Fibroblast of lung (primary cell): ENCODE results near the gene DOC2B.

ENCODE experiments used
- EZH2 ChIP-seq: IDR thresholded peaks from 2 replicates; pipeline ENCODE4 v1.5.1; 2012; ENCODE audit warnings: low read length, control low read depth, mild to moderate bottlenecking; ENCODE audit errors: missing control alignments
- TF ChIP-seq, protein P1 (sequence below), 2 donors: IDR thresholded peaks in 1 of 2; conservative IDR thresholded peaks in 1 of 2; 1 replicate in 1 of 2; 2 replicates in 1 of 2; pipeline ENCODE4 v1.5.1; 2011 to 2012; ENCODE audit warnings: low read length in 2 of 2, control low read depth in 1 of 2, inconsistent platforms in 1 of 2, low read depth in 1 of 2, mild to moderate bottlenecking in 1 of 2

DNA sequence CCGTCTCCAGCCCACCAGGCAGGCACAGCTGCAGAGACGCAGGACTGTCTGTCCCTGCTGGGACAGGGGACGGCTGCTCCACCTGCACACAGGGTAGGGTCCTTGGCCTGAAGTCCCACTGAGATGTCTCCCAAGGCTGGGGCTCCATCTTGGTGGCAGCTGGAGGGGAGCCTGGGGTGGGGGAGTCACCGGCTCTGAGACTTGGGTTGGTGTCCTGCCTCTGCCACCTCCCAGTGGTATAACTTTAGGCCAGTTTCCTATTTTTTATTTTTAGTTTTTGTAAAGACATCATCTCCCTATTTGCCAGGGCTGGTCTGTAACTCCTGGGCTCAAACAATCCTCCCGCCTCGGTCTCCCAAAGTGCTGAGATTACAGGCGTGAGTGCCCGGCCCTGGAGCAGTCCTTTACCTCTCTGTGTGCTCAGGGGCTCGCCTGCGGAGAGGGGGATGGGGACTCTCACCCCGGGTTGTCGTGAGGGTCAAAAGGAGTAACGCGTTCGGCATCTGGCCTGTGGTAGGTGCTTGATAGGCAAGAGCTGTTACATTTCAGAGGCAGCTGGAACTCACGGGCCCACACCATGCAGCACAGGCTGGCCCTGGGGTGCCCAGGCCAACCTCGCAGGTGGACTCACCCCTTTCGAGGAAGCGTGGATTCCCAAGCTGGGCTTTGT lies 46.6 kb upstream of the DOC2B start:
- TF ChIP-seq EZH2, result no peak
- TF ChIP-seq, protein P1, sequence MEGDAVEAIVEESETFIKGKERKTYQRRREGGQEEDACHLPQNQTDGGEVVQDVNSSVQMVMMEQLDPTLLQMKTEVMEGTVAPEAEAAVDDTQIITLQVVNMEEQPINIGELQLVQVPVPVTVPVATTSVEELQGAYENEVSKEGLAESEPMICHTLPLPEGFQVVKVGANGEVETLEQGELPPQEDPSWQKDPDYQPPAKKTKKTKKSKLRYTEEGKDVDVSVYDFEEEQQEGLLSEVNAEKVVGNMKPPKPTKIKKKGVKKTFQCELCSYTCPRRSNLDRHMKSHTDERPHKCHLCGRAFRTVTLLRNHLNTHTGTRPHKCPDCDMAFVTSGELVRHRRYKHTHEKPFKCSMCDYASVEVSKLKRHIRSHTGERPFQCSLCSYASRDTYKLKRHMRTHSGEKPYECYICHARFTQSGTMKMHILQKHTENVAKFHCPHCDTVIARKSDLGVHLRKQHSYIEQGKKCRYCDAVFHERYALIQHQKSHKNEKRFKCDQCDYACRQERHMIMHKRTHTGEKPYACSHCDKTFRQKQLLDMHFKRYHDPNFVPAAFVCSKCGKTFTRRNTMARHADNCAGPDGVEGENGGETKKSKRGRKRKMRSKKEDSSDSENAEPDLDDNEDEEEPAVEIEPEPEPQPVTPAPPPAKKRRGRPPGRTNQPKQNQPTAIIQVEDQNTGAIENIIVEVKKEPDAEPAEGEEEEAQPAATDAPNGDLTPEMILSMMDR (conservative IDR thresholded peaks at IDR 0.05 in 1 of 2, IDR thresholded peaks at IDR 0.05 in 1 of 2; ENCODE audit: low read depth in 1 of 2, low read length in 2 of 2), result no peak
